GM12874 (cell line): ENCODE results near the gene INSYN1.

Source experiments
- TF ChIP-seq, protein P1 (sequence below): IDR thresholded peaks from 2 replicates; pipeline ENCODE4 v1.5.1; 2011; ENCODE audit warnings: low read depth, mild to moderate bottlenecking, control low read depth, low read length, moderate library complexity; ENCODE audit not compliant: insufficient read depth

Gene INSYN1

DNA sequence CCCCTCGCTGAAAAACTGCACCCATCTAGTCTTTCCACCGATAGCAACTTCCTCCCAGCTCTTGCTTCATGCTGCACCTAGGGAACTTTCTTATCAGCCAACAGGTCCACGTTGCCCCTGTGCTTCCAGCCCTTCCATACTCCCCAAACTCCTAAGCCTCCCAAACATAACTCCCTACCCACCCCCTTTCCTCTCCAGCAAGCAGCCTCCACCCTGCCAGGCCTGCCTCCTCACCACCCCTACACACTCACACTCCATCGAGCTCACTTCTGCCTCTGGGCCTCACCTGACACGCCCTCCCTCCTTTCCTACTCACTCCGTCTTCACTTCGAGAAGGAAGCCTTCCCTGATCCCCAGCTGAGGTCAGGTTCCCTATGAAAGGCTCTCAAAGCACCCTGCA is 8.1 kb downstream of the INSYN1 start:
- TF ChIP-seq, protein P1, sequence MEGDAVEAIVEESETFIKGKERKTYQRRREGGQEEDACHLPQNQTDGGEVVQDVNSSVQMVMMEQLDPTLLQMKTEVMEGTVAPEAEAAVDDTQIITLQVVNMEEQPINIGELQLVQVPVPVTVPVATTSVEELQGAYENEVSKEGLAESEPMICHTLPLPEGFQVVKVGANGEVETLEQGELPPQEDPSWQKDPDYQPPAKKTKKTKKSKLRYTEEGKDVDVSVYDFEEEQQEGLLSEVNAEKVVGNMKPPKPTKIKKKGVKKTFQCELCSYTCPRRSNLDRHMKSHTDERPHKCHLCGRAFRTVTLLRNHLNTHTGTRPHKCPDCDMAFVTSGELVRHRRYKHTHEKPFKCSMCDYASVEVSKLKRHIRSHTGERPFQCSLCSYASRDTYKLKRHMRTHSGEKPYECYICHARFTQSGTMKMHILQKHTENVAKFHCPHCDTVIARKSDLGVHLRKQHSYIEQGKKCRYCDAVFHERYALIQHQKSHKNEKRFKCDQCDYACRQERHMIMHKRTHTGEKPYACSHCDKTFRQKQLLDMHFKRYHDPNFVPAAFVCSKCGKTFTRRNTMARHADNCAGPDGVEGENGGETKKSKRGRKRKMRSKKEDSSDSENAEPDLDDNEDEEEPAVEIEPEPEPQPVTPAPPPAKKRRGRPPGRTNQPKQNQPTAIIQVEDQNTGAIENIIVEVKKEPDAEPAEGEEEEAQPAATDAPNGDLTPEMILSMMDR, result no peak

DNA sequence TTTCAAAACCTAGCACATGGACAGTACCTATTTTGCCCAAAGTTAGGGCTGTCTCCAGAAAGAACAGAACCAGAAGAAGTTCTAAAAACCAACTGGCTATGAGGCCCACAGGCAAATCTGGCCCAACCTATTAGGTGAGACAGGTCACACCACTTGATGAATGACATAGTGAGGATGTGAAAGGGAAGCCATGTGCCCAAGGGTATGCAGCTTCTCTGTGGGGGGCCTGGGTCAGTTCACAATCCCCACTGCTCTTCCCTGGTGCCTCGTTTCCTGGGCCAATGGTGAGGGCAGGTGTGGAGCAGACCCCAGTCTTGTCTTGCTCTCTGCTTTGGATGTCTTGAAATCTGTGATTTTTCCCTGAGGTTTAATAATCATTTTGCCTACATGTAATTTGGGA is 8.9 kb downstream of the INSYN1 start:
- TF ChIP-seq, protein P1, result no peak

DNA sequence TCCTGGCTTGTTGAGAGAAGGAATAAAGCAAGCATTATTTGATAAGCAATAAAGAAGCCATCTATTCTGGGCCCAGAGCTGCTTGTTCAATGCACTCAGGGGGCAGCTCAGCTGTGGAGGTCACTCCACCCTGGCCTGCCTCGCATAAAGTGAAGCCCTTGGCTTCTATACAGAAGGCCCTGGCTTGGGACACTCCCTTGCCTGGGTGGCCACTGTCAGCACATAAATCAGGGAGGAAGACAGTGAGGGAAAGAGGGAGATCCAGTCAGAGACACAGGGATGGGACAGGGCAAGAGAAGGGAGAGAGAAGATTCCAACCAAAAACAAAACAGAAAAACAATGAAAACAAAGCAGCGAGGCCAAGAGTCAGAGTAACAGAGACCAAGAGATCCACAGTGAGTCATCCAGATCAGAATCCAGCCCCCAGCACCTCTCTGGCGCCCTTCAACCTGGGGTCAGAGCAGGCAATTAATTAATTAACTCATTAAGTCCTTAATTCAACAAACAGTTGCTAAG is 11.8 kb downstream of the INSYN1 start:
- TF ChIP-seq, protein P1, result no peak

DNA sequence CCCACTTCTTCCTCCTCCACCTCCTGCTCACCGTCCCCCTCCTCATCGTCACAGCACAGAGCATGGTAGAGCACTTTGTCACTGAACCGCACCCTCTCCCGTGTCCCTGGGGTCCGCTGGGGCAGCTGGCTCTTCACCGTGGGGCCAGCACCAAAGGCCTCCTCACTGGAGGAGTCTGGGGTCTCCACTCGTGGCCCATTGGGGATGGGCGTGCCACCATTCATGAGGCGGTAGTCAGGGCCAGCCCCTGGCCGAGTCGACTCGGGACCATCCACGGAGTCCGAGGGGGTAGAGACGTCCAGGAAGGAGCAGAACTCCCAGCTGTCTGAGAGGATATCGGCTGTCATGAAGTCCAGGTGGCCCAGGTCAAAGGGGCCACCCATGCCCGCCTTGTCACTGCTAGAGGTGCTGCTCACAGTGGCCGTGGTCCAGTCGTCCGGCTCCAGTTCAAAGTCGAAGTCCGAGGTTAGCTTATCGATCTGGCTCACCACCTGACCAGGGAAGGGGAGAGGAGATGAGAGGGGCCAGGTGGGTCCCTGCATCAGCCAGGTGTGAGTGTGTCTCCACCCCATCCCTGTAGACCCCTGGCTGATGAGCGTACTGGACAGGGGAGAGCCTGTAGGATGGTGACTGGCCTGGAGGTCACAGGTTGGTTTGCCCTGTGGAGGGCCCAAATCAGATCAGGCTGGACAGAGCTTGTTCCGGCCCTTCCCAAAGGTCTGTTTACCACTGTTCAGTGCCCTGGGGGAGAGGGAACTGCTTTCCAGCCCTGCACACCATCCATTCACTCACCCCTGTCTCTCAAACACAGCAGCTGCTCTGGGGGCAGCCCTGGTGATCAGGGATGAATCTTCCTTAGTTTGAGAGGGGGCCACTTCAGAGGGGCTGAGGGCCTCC is 12.8 kb downstream of the INSYN1 start:
- TF ChIP-seq, protein P1, result no peak

DNA sequence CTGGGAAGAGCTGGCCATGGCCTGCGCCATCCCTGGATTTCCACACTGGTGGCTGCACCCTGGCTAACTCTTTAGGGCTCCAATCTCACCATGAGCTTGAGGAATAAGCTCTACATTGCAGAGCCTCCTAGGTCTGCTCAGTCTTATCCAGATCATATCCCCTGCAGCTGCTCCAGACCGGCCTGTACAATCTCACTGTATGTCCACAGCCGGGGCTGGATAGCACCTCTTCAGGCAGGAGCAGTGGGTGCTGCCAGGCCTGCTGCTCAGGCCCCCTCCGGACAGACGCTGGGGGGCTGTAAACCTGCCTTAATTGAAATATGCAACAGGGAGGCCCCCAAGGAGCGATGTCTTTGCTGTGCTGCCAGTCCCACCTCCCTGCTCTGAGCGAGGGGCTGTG is 15.6 kb downstream of the INSYN1 start:
- TF ChIP-seq, protein P1, result no peak

DNA sequence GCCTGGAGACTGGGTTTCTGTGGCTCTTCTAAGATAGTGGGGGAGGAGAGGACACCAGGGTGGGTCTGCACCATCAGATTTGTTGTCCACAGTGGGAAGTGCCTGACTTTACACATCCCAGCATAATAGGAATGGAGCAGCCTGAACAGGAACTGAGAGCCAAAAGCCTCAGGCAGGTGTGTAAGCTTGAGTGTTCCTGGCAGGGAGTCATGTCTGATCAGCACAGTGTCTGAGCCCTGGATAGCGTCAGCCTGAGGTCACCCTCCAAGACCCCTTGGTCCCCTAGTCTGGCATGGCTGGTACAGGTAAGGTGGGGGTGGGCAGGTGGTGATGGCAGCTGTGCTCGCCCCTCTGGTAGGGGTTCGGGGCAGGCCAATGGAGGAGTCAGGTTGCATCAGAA is 20.2 kb downstream of the INSYN1 start:
- TF ChIP-seq, protein P1, result no peak

DNA sequence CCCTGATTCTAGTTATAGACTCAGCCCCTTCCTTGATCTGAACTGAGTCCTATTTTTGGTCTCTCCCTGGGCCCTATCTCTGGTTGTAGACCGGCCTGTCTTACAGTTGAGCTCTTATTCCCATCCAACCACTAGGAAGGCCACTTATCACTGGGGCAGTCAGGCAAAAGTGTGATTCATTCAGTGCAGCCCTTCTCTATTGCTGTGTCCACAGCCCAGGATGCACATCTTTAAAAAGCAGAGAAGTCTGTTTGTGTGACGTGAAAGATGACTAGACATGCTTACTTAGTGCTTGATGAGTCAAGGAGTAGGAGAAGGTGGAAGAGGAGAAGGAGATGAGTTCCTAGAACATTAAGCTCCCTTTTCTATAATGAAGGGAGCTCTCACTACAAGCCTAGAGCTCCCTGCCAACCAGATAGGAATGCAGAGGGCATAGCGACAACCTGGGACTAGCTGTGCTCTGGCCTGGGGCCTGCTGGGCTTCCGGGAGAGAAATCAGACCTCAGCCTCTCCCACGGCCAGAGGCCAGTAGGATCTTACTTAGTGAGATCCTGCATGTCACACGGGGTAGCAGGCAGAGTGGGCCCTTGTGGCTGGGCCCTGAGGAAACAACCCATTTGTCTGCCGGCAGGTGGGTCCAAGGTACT is 25.7 kb downstream of the INSYN1 start:
- TF ChIP-seq, protein P1, result no peak
